ENCODE results near the gene ELOVL3. TPM values are rescaled to one million over a fixed set of nuclear protein-coding genes. Genes with fewer than 3 reads are reported as not detected.

Gene ELOVL3
- total RNA-seq, 2 experiments from 2014 or later, result not detected

GRCh38 chr10:102230264-102230860, 4.3 kb downstream of the ELOVL3 start:
- intact Hi-C loops (cut with micrococcal nuclease), result loop anchor here (1.0 to 2.0 kb wide), 2 partner anchors 164 to 354 kb away; no protein-coding TSS in a partner anchor
- H3K4me1 Mint-ChIP-seq (ENCODE audit: low read depth), result peaks cover 11% of the 10 kb centered on the region
- CTCF ChIA-PET, result interaction anchor here (0.6 to 16.9 kb wide), 45 partner anchors 9 to 482 kb away, joined by 3 to 685 read pairs (median 8); partner anchors contain the start of genes C10orf95, FBXL15, GBF1 and NFKB2
- peak overlapping the region; percentile 67 for H3K4me3 Mint-ChIP-seq
- DNase-seq, result peak; percentile 38
- H3K27me3 Mint-ChIP-seq (ENCODE audit: low read depth), result peaks cover 49% of the 10 kb centered on the region
- H3K27ac Mint-ChIP-seq, result no peak overlapping the region
- H3K36me3 Mint-ChIP-seq (ENCODE audit: low read depth), result no peaks in the 10 kb centered on the region
- no peaks in the 10 kb centered on the region for H3K9me3 Mint-ChIP-seq

DNA sequence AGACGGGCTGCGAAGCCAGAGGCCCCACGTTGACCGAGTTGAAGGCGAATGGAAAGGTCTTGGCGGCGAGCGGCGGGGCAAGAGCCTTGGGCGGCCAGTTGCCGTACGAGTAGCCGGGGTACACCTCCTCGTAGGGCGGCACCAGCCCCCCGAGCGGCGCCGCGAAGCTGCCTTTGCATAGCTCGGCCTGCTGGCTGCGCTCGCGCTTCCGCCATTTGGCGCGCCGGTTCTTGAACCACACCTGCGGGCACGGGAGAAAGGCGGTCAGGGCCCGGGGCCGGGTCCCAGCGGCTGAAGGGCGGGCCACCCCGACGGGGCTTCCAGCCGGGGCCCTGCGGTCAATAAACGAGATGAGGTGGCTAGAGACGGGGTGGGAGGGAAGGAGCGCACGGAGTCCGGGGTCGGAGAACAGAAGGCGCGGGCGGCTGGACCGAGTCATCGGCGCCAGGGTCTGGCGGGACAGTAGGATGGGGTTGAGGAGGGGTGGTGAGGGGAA, 4.8 kb downstream of the ELOVL3 start:
- no peak overlapping the region for H3K27ac Mint-ChIP-seq
- no peaks in the 10 kb centered on the region for H3K9me3 Mint-ChIP-seq
- intact Hi-C loops (cut with micrococcal nuclease), result loop anchor here (1.0 to 2.0 kb wide), 6 partner anchors 116 to 354 kb away; no protein-coding TSS in a partner anchor
- peaks cover 54% of the 10 kb centered on the region for H3K27me3 Mint-ChIP-seq (ENCODE audit: low read depth)
- H3K36me3 Mint-ChIP-seq (ENCODE audit: low read depth), result no peaks in the 10 kb centered on the region
- peak; percentile 63 for DNase-seq
- H3K4me3 Mint-ChIP-seq, result peak overlapping the region; percentile 60
- CTCF ChIA-PET, result interaction anchor here (0.6 to 16.9 kb wide), 48 partner anchors 9 to 482 kb away, joined by 3 to 685 read pairs (median 6); partner anchors contain the start of genes C10orf95, FBXL15, GBF1 and NFKB2
- H3K4me1 Mint-ChIP-seq (ENCODE audit: low read depth), result peaks cover 10% of the 10 kb centered on the region

- Mint-ChIP-seq H3K27ac (no peak overlapping the region), H3K4me3 (peak overlapping the region; percentile 60), H3K4me1 (ENCODE audit: low read depth) (peaks cover 4% of the 10 kb centered on the region), H3K9me3 (no peaks in the 10 kb centered on the region), H3K36me3 (ENCODE audit: low read depth) (no peaks in the 10 kb centered on the region), H3K27me3 (ENCODE audit: low read depth) (peaks cover 52% of the 10 kb centered on the region)
- DNase-seq, result peak; percentile 78
- intact Hi-C loops (cut with micrococcal nuclease), result loop anchor here (1.0 to 2.0 kb wide), 5 partner anchors 116 to 353 kb away; no protein-coding TSS in a partner anchor
- CTCF ChIA-PET, result interaction anchor here (0.6 to 16.9 kb wide), 48 partner anchors 8 to 1047 kb away, joined by 3 to 685 read pairs (median 6); partner anchors contain the start of genes C10orf95, FBXL15, GBF1 and NFKB2
Observed at GRCh38 chr10:102231357-102232318, 5.5 kb downstream of the ELOVL3 start.

GRCh38 chr10:102233997-102234396, 7.9 kb downstream of the ELOVL3 start:
- H3K4me1 Mint-ChIP-seq (ENCODE audit: low read depth), result peaks cover 3% of the 10 kb centered on the region
- intact Hi-C loops (cut with micrococcal nuclease), result no loop called here
- H3K27me3 Mint-ChIP-seq (ENCODE audit: low read depth), result peaks cover 40% of the 10 kb centered on the region
- H3K9me3 Mint-ChIP-seq, result no peaks in the 10 kb centered on the region
- no peak overlapping the region for H3K27ac Mint-ChIP-seq
- H3K36me3 Mint-ChIP-seq (ENCODE audit: low read depth), result no peaks in the 10 kb centered on the region
- DNase-seq, result no peak
- CTCF ChIA-PET, result interaction anchor here (0.6 to 16.9 kb wide), 5 partner anchors 14 to 194 kb away, joined by 3 to 685 read pairs (median 3); no protein-coding TSS in a partner anchor
- H3K4me3 Mint-ChIP-seq, result no peak overlapping the region

DNA sequence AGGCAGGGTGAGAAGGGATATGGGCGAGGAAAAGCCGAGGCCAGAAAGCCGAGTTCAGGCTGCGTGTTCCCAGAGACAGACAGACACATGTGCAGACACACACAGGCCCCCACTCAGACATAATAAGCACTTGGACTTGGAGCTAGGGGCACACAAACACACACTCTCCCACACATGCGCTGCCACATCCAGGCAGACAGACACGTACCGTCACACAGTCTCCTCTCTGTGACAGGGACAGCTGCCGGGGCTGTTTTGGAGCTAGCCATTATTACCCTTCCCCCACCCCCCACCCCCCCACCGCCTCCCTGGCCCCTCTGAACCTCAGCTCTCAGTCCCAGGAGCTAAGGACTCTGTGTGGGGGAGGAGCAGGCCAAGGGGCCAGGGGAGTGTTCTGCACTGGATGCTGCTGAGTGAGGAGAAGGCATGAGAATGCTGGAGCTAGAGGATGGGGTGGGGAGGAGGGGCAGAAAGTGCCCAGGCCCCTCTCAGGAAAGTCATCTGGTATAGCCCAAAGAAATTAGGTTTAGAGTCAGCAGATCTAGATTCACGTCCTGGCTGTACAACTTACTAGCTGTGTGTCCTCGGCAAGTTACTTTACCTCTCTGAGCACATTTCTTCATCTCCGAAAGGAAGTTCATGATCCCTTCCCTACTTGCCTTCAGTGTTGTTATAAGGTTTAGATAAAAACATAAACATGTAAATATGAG, 8.9 kb downstream of the ELOVL3 start:
- Mint-ChIP-seq H3K27ac (no peak overlapping the region), H3K36me3 (ENCODE audit: low read depth) (no peaks in the 10 kb centered on the region), H3K4me1 (ENCODE audit: low read depth) (peaks cover under 1% of the 10 kb centered on the region), H3K4me3 (no peak overlapping the region), H3K27me3 (ENCODE audit: low read depth) (peaks cover 35% of the 10 kb centered on the region), H3K9me3 (no peaks in the 10 kb centered on the region)
- intact Hi-C loops (cut with micrococcal nuclease), result no loop called here
- CTCF ChIA-PET, result interaction anchor here (0.5 to 16.9 kb wide), 4 partner anchors 9 to 129 kb away, joined by 3 to 685 read pairs (median 4); partner anchors contain the start of gene ELOVL3
- no peak for DNase-seq

DNA sequence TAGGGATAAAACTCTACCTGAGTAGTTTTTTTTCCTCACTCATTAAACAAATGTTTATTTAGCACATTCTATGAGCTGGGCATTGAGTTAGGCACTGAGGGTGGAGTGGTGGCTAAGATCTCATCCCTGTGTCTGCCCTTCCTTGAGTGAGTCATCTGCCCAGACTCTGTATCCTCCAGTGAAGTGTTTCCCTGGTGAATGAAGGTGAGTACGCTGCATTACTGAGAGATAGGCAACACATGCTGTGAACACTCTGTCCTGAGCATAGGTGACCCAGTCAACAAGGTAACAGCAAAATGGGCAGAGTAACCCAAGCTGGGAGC, 9.5 kb downstream of the ELOVL3 start:
- no peaks in the 10 kb centered on the region for H3K9me3 Mint-ChIP-seq
- H3K4me3 Mint-ChIP-seq, result no peak overlapping the region
- intact Hi-C loops (cut with micrococcal nuclease), result no loop called here
- H3K27ac Mint-ChIP-seq, result no peak overlapping the region
- peaks cover 4% of the 10 kb centered on the region for H3K4me1 Mint-ChIP-seq (ENCODE audit: low read depth)
- no peaks in the 10 kb centered on the region for H3K36me3 Mint-ChIP-seq (ENCODE audit: low read depth)
- CTCF ChIA-PET, result interaction anchor here (1.1 to 16.9 kb wide), 3 partner anchors 31 to 129 kb away, joined by 3 to 685 read pairs (median 5); no protein-coding TSS in a partner anchor
- peaks cover 38% of the 10 kb centered on the region for H3K27me3 Mint-ChIP-seq (ENCODE audit: low read depth)
- no peak for DNase-seq

- DNase-seq, result no peak
- Mint-ChIP-seq H3K36me3 (ENCODE audit: low read depth) (no peaks in the 10 kb centered on the region), H3K9me3 (no peaks in the 10 kb centered on the region), H3K27ac (no peak overlapping the region), H3K4me3 (no peak overlapping the region), H3K4me1 (ENCODE audit: low read depth) (peaks cover 5% of the 10 kb centered on the region), H3K27me3 (ENCODE audit: low read depth) (peaks cover 41% of the 10 kb centered on the region)
- intact Hi-C loops (cut with micrococcal nuclease), result no loop called here
- CTCF ChIA-PET, result interaction anchor here (2.4 to 16.9 kb wide), 2 partner anchors 31 to 118 kb away, joined by 5 to 685 read pairs; no protein-coding TSS in a partner anchor
Observed at GRCh38 chr10:102236006-102236405, 9.9 kb downstream of the ELOVL3 start.

DNA sequence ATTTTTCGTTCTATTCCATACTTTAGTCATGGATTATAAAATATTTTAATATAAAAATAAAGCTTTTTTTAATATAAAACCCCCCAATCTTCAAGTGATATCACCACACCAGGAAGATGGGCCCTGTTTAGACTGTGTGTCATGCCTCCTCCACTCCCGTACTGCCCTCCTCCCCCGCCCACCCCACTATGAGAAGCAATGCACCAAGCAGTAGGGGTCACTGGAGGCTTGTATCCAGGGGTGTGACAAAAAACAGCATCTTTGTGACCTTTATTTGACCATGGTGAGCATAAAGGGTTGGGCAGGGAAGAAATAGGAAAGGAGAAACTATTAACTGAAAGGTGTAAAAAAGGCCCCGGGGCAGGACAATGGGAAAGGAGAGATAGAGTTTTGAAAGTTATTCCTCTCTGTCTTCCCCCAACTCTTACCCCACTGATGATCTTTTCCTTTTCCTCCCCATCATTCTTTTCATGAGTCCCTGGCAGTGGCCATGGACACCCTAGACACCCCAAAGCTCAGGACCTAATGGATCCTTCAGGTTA, 11.7 kb downstream of the ELOVL3 start:
- no peaks in the 10 kb centered on the region for H3K9me3 Mint-ChIP-seq
- no peak overlapping the region for H3K27ac Mint-ChIP-seq
- H3K27me3 Mint-ChIP-seq (ENCODE audit: low read depth), result peaks cover 39% of the 10 kb centered on the region

DNA sequence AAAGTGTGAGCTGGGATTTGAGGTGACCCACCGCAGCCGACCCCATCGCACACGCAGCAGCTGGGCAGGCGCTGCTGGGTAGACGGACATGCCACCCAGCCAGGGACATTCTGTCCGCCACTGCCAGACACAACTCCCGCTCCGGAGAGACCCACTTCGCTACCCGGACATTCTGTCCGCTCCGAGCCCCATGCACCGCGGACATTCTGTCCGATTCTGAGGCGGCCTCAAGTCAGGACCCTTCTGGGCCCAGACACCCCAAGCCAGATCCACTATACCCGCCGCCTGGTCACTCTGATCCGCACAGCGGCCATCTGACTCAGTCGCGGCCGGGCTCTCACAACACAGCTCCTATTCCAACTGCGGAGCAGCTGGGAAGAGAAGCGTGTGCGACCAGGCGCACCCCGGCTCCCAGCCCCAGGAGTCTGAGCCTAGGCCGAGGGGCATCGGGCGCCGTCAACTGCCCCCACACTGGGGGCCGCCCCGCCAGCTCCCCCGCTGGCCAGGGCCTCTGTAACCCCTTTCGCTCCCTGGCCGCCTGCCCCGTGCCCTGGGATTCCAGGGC, 14.4 kb downstream of the ELOVL3 start:
- Mint-ChIP-seq H3K36me3 (ENCODE audit: low read depth) (no peaks in the 10 kb centered on the region), H3K4me3 (peak overlapping the region; percentile 56), H3K27ac (no peak overlapping the region), H3K4me1 (ENCODE audit: low read depth) (peaks cover 16% of the 10 kb centered on the region), H3K27me3 (ENCODE audit: low read depth) (peaks cover 31% of the 10 kb centered on the region), H3K9me3 (no peaks in the 10 kb centered on the region)
- CTCF ChIA-PET, result interaction anchor here (1.5 to 16.9 kb wide), 3 partner anchors 10 to 132 kb away, joined by 3 to 685 read pairs (median 26); no protein-coding TSS in a partner anchor
- no peak for DNase-seq
- intact Hi-C loops (cut with micrococcal nuclease), result loop anchor here (1.0 kb wide), 1 partner anchor 262 kb away; the partner anchor contains the start of gene ACTR1A

More for the DNA sequence above, 11.7 kb downstream of the ELOVL3 start:
- Mint-ChIP-seq H3K4me3 (no peak overlapping the region), H3K4me1 (ENCODE audit: low read depth) (peaks cover 11% of the 10 kb centered on the region), H3K36me3 (ENCODE audit: low read depth) (no peaks in the 10 kb centered on the region)
- intact Hi-C loops (cut with micrococcal nuclease), result no loop called here
- CTCF ChIA-PET, result interaction anchor here (0.7 to 16.9 kb wide), 5 partner anchors 7 to 116 kb away, joined by 3 to 685 read pairs (median 5); no protein-coding TSS in a partner anchor
- no peak for DNase-seq

DNA sequence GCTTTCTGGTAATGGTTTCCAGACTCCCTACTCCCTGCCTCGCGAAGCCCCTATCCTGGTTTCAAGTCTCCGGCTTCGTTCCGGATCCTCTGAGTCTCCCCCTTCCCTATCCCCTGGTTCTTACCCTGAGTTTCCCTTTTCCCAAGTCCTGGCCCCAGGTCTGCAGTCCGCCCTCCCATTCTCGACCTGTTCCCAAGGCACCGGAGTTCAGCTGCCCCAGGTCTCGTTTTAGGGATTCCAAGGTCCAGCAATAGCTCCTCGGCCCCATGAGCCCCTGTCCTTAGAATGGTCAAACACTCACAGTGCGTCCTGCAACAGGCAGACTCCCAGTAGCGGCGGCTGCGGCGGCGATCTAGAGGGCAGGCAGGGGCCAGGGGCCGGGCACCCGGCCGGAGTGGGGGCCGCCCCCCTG, 14.9 kb downstream of the ELOVL3 start:
- intact Hi-C loops (cut with micrococcal nuclease), result loop anchor here (1.0 kb wide), 1 partner anchor 261 kb away; the partner anchor contains the start of gene ACTR1A
- Mint-ChIP-seq H3K27me3 (ENCODE audit: low read depth) (peaks cover 28% of the 10 kb centered on the region), H3K4me1 (ENCODE audit: low read depth) (peaks cover 16% of the 10 kb centered on the region), H3K27ac (no peak overlapping the region), H3K9me3 (no peaks in the 10 kb centered on the region), H3K4me3 (peak overlapping the region; percentile 56), H3K36me3 (ENCODE audit: low read depth) (no peaks in the 10 kb centered on the region)
- no peak for DNase-seq
- CTCF ChIA-PET, result interaction anchor here (1.0 to 16.9 kb wide), 4 partner anchors 10 to 131 kb away, joined by 3 to 685 read pairs (median 14); no protein-coding TSS in a partner anchor

Data from activated naive CD4-positive, alpha-beta T cell treated with anti-CD3 and anti-CD28 coated beads for 36 hours (primary cell).